ENCODE data around the gene FOXO6. TPM values are rescaled to one million over a fixed set of nuclear protein-coding genes. Genes with fewer than 3 reads are reported as not detected.

FOXO6 gene
- total RNA-seq, 1 donor from 2014 or later, result 2.6 TPM

DNA sequence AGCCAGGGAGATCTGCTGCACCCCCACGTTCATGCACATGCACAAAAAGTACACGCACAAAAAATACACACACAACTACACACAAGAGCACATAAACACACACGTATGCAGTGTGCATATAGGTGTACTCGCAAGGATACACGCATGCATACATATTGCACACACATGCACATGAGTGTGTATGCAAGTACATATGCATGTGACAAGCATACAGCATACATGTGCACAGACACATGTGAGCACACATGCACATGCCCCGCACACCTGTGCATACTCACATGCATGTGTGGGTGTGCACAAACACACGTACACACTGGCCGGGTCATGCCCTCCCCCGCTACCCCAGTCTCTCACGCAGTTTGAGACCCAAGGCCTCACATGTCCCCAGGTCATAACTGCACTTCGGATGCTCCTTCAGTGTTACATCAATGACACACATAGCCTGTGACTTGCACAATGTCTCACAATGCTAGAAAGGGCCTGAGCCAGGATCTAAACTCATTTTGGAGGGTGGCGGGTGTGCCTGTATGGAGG, 52.6 kb downstream of the FOXO6 start:
- Histone ChIP-seq H3K9me3 (ENCODE audit: control insufficient read depth in 3 of 3, low read length in 3 of 3) (no peaks in the 10 kb centered on the region), H3K4me3 (ENCODE audit: low read length in 3 of 3) (no peak overlapping the region), H3K9ac (ENCODE audit: low read depth in 1 of 3, low read length in 3 of 3) (no peak overlapping the region), H3K4me1 (ENCODE audit: control insufficient read depth in 3 of 3, insufficient read depth in 3 of 3, low read length in 3 of 3) (peaks cover 24 to 38% (median 28%) of the 10 kb centered on the region in 3 donors), H3K36me3 (ENCODE audit: control insufficient read depth in 3 of 3, insufficient read depth in 3 of 3, low read length in 3 of 3) (no peaks in the 10 kb centered on the region), H3K27ac (ENCODE audit: low read depth, low read length) (no peak overlapping the region), H3K27me3 (ENCODE audit: control insufficient read depth in 3 of 3, insufficient read depth in 3 of 3, low read length in 3 of 3) (peaks cover 4 to 6% (median 6%) of the 10 kb centered on the region in 3 donors)

DNA sequence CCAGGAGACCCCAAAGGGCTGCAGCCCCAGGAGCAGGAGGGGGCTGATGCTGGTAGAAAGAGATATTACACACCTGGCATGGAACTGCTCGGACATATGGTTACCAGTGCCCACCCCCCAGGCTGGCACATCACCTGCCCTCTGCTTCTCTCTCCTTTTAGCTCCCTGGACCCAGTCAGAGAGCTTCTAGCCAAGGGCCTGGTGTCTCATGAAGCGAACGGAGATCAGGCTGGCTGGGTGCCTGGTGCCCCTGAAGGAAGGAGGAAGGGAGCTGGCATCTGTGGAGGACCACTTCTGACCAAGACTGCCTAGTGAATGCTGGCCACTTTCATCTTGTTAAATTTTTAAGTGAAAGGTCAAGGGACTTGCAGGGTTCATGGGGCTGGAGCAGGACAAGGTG, 53.1 kb downstream of the FOXO6 start:
- Histone ChIP-seq H3K4me3 (ENCODE audit: low read length in 3 of 3) (no peak overlapping the region), H3K4me1 (ENCODE audit: control insufficient read depth in 3 of 3, insufficient read depth in 3 of 3, low read length in 3 of 3) (peaks cover 29 to 42% (median 32%) of the 10 kb centered on the region in 3 donors), H3K36me3 (ENCODE audit: control insufficient read depth in 3 of 3, insufficient read depth in 3 of 3, low read length in 3 of 3) (no peaks in the 10 kb centered on the region), H3K27me3 (ENCODE audit: control insufficient read depth in 3 of 3, insufficient read depth in 3 of 3, low read length in 3 of 3) (peaks cover 4 to 6% (median 5%) of the 10 kb centered on the region in 3 donors), H3K9ac (ENCODE audit: low read depth in 1 of 3, low read length in 3 of 3) (no peak overlapping the region), H3K27ac (ENCODE audit: low read depth, low read length) (no peak overlapping the region), H3K9me3 (ENCODE audit: control insufficient read depth in 3 of 3, low read length in 3 of 3) (no peaks in the 10 kb centered on the region)

GRCh38 chr1:41414716-41415306, 53.6 kb downstream of the FOXO6 start:
- no peaks in the 10 kb centered on the region for H3K36me3 ChIP-seq (ENCODE audit: control insufficient read depth in 3 of 3, insufficient read depth in 3 of 3, low read length in 3 of 3)

GRCh38 chr1:41416081-41416480, 54.8 kb downstream of the FOXO6 start:
- Histone ChIP-seq H3K36me3 (ENCODE audit: control insufficient read depth in 3 of 3, insufficient read depth in 3 of 3, low read length in 3 of 3) (no peaks in the 10 kb centered on the region), H3K4me3 (ENCODE audit: low read length in 3 of 3) (no peak overlapping the region), H3K4me1 (ENCODE audit: control insufficient read depth in 3 of 3, insufficient read depth in 3 of 3, low read length in 3 of 3) (peaks cover 46 to 60% (median 50%) of the 10 kb centered on the region in 3 donors), H3K27ac (ENCODE audit: low read depth, low read length) (no peak overlapping the region), H3K9ac (ENCODE audit: low read depth in 1 of 3, low read length in 3 of 3) (peak overlapping the region in 1 of 3 donors; percentile 8), H3K27me3 (ENCODE audit: control insufficient read depth in 3 of 3, insufficient read depth in 3 of 3, low read length in 3 of 3) (no peaks in the 10 kb centered on the region), H3K9me3 (ENCODE audit: control insufficient read depth in 3 of 3, low read length in 3 of 3) (no peaks in the 10 kb centered on the region)

More at GRCh38 chr1:41414716-41415306, 53.6 kb downstream of the FOXO6 start:
- peaks cover 34 to 47% (median 37%) of the 10 kb centered on the region in 3 donors for H3K4me1 ChIP-seq (ENCODE audit: control insufficient read depth in 3 of 3, insufficient read depth in 3 of 3, low read length in 3 of 3)
- no peak overlapping the region for H3K9ac ChIP-seq (ENCODE audit: low read depth in 1 of 3, low read length in 3 of 3)
- no peaks in the 10 kb centered on the region for H3K9me3 ChIP-seq (ENCODE audit: control insufficient read depth in 3 of 3, low read length in 3 of 3)
- no peak overlapping the region for H3K27ac ChIP-seq (ENCODE audit: low read depth, low read length)
- H3K4me3 ChIP-seq (ENCODE audit: low read length in 3 of 3), result no peak overlapping the region
- H3K27me3 ChIP-seq (ENCODE audit: control insufficient read depth in 3 of 3, insufficient read depth in 3 of 3, low read length in 3 of 3), result peaks cover 0 to 2% (median 2%) of the 10 kb centered on the region in 3 donors

- peaks cover 49 to 65% (median 56%) of the 10 kb centered on the region in 3 donors for H3K4me1 ChIP-seq (ENCODE audit: control insufficient read depth in 3 of 3, insufficient read depth in 3 of 3, low read length in 3 of 3)
- H3K27me3 ChIP-seq (ENCODE audit: control insufficient read depth in 3 of 3, insufficient read depth in 3 of 3, low read length in 3 of 3), result no peaks in the 10 kb centered on the region
Observed at GRCh38 chr1:41416552-41417334, 55.5 kb downstream of the FOXO6 start.

DNA sequence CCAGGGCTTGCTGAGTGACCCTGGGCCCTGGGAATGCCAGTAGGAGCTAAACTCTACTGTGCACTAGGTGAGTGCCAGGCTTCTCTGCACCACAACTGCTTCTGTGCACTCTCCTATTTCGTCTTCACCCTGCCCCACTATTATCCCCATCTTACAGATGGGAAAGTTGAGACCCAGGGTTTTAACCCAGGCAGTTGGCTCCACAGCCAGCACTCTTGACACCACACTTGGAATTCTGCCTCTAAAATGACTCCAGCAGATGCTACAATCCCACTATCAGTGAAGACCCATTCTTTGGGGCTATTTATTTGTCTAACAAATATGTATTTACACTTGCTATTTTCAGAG, 56.1 kb downstream of the FOXO6 start:
- H3K4me3 ChIP-seq (ENCODE audit: low read length in 3 of 3), result no peak overlapping the region
- H3K27me3 ChIP-seq (ENCODE audit: control insufficient read depth in 3 of 3, insufficient read depth in 3 of 3, low read length in 3 of 3), result no peaks in the 10 kb centered on the region
- peaks cover 49 to 68% (median 58%) of the 10 kb centered on the region in 3 donors for H3K4me1 ChIP-seq (ENCODE audit: control insufficient read depth in 3 of 3, insufficient read depth in 3 of 3, low read length in 3 of 3)
- H3K36me3 ChIP-seq (ENCODE audit: control insufficient read depth in 3 of 3, insufficient read depth in 3 of 3, low read length in 3 of 3), result no peaks in the 10 kb centered on the region
- H3K9me3 ChIP-seq (ENCODE audit: control insufficient read depth in 3 of 3, low read length in 3 of 3), result no peaks in the 10 kb centered on the region
- peak overlapping the region; percentile 99 for H3K27ac ChIP-seq (ENCODE audit: low read depth, low read length)
- peak overlapping the region in 1 of 3 donors; percentile 66 for H3K9ac ChIP-seq (ENCODE audit: low read depth in 1 of 3, low read length in 3 of 3)

More at GRCh38 chr1:41416552-41417334, 55.5 kb downstream of the FOXO6 start:
- peak overlapping the region; percentile 99 for H3K27ac ChIP-seq (ENCODE audit: low read depth, low read length)
- H3K36me3 ChIP-seq (ENCODE audit: control insufficient read depth in 3 of 3, insufficient read depth in 3 of 3, low read length in 3 of 3), result no peaks in the 10 kb centered on the region
- no peak overlapping the region for H3K4me3 ChIP-seq (ENCODE audit: low read length in 3 of 3)
- H3K9ac ChIP-seq (ENCODE audit: low read depth in 1 of 3, low read length in 3 of 3), result peak overlapping the region in 1 of 3 donors; percentile 10
- H3K9me3 ChIP-seq (ENCODE audit: control insufficient read depth in 3 of 3, low read length in 3 of 3), result no peaks in the 10 kb centered on the region

DNA sequence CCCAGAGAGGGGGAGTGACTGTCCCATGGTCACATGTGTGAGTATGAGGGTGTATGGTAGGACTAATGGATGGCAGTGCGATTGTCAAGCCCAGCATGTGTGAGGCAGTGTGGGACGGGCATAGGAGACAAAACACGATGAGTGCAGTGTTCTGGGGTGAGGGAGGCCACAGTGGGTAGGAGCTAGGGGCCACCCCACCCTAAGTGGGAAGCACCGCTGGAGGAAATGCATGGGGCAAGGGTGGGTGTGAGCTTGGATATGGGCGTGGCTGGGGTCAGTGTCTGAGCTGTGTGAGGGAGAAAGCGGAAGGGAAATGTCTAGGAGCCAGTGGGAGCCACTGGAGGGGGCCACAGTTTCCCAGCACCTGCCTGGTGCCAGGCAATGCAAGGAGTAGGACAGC, 56.5 kb downstream of the FOXO6 start:
- Histone ChIP-seq H3K36me3 (ENCODE audit: control insufficient read depth in 3 of 3, insufficient read depth in 3 of 3, low read length in 3 of 3) (no peaks in the 10 kb centered on the region), H3K27me3 (ENCODE audit: control insufficient read depth in 3 of 3, insufficient read depth in 3 of 3, low read length in 3 of 3) (no peaks in the 10 kb centered on the region), H3K9ac (ENCODE audit: low read depth in 1 of 3, low read length in 3 of 3) (peak overlapping the region; percentile 51 to 74 (median 66)), H3K4me3 (ENCODE audit: low read length in 3 of 3) (peak overlapping the region in 1 of 3 donors; percentile 35), H3K9me3 (ENCODE audit: control insufficient read depth in 3 of 3, low read length in 3 of 3) (no peaks in the 10 kb centered on the region), H3K4me1 (ENCODE audit: control insufficient read depth in 3 of 3, insufficient read depth in 3 of 3, low read length in 3 of 3) (peaks cover 49 to 71% (median 58%) of the 10 kb centered on the region in 3 donors), H3K27ac (ENCODE audit: low read depth, low read length) (peak overlapping the region; percentile 99)

GRCh38 chr1:41418857-41419583, 57.8 kb downstream of the FOXO6 start:
- peak overlapping the region in 1 of 3 donors; percentile 35 for H3K4me3 ChIP-seq (ENCODE audit: low read length in 3 of 3)
- H3K27me3 ChIP-seq (ENCODE audit: control insufficient read depth in 3 of 3, insufficient read depth in 3 of 3, low read length in 3 of 3), result no peaks in the 10 kb centered on the region
- no peaks in the 10 kb centered on the region for H3K9me3 ChIP-seq (ENCODE audit: control insufficient read depth in 3 of 3, low read length in 3 of 3)
- H3K27ac ChIP-seq (ENCODE audit: low read depth, low read length), result peak overlapping the region; percentile 99
- no peaks in the 10 kb centered on the region for H3K36me3 ChIP-seq (ENCODE audit: control insufficient read depth in 3 of 3, insufficient read depth in 3 of 3, low read length in 3 of 3)
- H3K4me1 ChIP-seq (ENCODE audit: control insufficient read depth in 3 of 3, insufficient read depth in 3 of 3, low read length in 3 of 3), result peaks cover 51 to 80% (median 64%) of the 10 kb centered on the region in 3 donors
- H3K9ac ChIP-seq (ENCODE audit: low read depth in 1 of 3, low read length in 3 of 3), result peak overlapping the region; percentile 64 to 74 (median 66)

GRCh38 chr1:41419584-41420295, 58.5 kb downstream of the FOXO6 start:
- Histone ChIP-seq H3K9ac (ENCODE audit: low read depth in 1 of 3, low read length in 3 of 3) (peak overlapping the region in 2 of 3 donors; percentile 64 to 70), H3K27me3 (ENCODE audit: control insufficient read depth in 3 of 3, insufficient read depth in 3 of 3, low read length in 3 of 3) (no peaks in the 10 kb centered on the region), H3K9me3 (ENCODE audit: control insufficient read depth in 3 of 3, low read length in 3 of 3) (no peaks in the 10 kb centered on the region), H3K4me3 (ENCODE audit: low read length in 3 of 3) (peak overlapping the region in 1 of 3 donors; percentile 35), H3K36me3 (ENCODE audit: control insufficient read depth in 3 of 3, insufficient read depth in 3 of 3, low read length in 3 of 3) (no peaks in the 10 kb centered on the region), H3K4me1 (ENCODE audit: control insufficient read depth in 3 of 3, insufficient read depth in 3 of 3, low read length in 3 of 3) (peaks cover 52 to 81% (median 69%) of the 10 kb centered on the region in 3 donors), H3K27ac (ENCODE audit: low read depth, low read length) (peak overlapping the region; percentile 99)

Measured in skeletal muscle tissue (tissue), 4 donors.